OCI-LY1 (cell line): ENCODE measurements around the gene MPDU1.

Source experiments
- H2AFZ ChIP-seq: fragments of 200-600 bp; sonication (generic), shearing (Covaris generic); 2 replicates; pipeline ENCODE4 v1.6.0; 2014; ENCODE audit warnings: antibody characterized with exemption, mild to moderate bottlenecking, low read length
- H3F3A ChIP-seq: fragments of 200-600 bp; sonication (generic), shearing (Covaris generic); 2 replicates; pipeline ENCODE4 v1.6.0; 2014; ENCODE audit warnings: mild to moderate bottlenecking, antibody characterized with exemption, low read length, moderate library complexity; ENCODE audit not compliant: insufficient read depth
- H3K27ac ChIP-seq: fragments of 200-600 bp; sonication (generic); 2 replicates; pipeline ENCODE4 v1.5.1; 2014; ENCODE audit warnings: low read length, mixed run types, mild to moderate bottlenecking, low read depth; ENCODE audit not compliant: poor library complexity, severe bottlenecking
- H3K27me3 ChIP-seq: fragments of 200-600 bp; sonication (generic); 2 replicates; pipeline ENCODE4 v1.6.0; 2014; ENCODE audit warnings: antibody characterized with exemption, mild to moderate bottlenecking, low read length, moderate library complexity; ENCODE audit not compliant: insufficient read depth
- H3K36me3 ChIP-seq: fragments of 200-600 bp; sonication (generic); 2 replicates; pipeline ENCODE4 v1.6.1; 2014; ENCODE audit warnings: mild to moderate bottlenecking, antibody characterized with exemption, low read length, moderate library complexity, mixed read lengths; ENCODE audit not compliant: insufficient read depth
- H3K4me1 ChIP-seq: fragments of 200-600 bp; sonication (generic); 2 replicates; pipeline ENCODE4 v1.5.1; 2014; ENCODE audit warnings: mild to moderate bottlenecking, low read length, moderate library complexity; ENCODE audit not compliant: insufficient read depth, severe bottlenecking
- H3K4me2 ChIP-seq: fragments of 200-600 bp; sonication (generic), shearing (Covaris generic); 2 replicates; pipeline ENCODE4 v1.6.1; 2014; ENCODE audit warnings: low read length
- H3K4me3 ChIP-seq: fragments of 200-600 bp; sonication (generic); 2 replicates; pipeline ENCODE4 v1.5.1; 2014; ENCODE audit warnings: low read length, low read depth, mild to moderate bottlenecking, mixed read lengths; ENCODE audit not compliant: poor library complexity, severe bottlenecking
- H3K79me2 ChIP-seq: fragments of 200-600 bp; shearing (Covaris generic); 2 replicates; pipeline ENCODE4 v1.6.1; 2016; ENCODE audit warnings: mixed run types, low read length, mixed read lengths; ENCODE audit not compliant: insufficient read depth
- H3K9ac ChIP-seq: fragments of 200-600 bp; sonication (generic), shearing (Covaris generic); 2 replicates; pipeline ENCODE4 v1.6.1; 2014; ENCODE audit warnings: mild to moderate bottlenecking, low read length, mixed read lengths
- H3K9me2 ChIP-seq: fragments of 200-600 bp; sonication (generic), shearing (Covaris generic); 2 replicates; pipeline ENCODE4 v1.6.1; 2014; ENCODE audit warnings: low read depth, mild to moderate bottlenecking, low read length, mixed read lengths
- H3K9me3 ChIP-seq: fragments of 200-600 bp; shearing (Covaris generic); 2 replicates; pipeline ENCODE4 v1.6.1; 2014; ENCODE audit warnings: low read length, mixed read lengths
- H4K20me1 ChIP-seq: fragments of 200-600 bp; sonication (generic), shearing (Covaris generic); 2 replicates; pipeline ENCODE4 v1.6.0; 2016; ENCODE audit warnings: mild to moderate bottlenecking, low read length; ENCODE audit not compliant: insufficient read depth
- EZH2 ChIP-seq: fragments of 200-600 bp; sonication (generic), shearing (Covaris generic); IDR thresholded peaks from 2 replicates; pipeline ENCODE4 v1.8.0; 2017; ENCODE audit warnings: borderline replicate concordance, mixed run types, mild to moderate bottlenecking, antibody characterized with exemption, low read length, moderate library complexity, mixed read lengths
- TF ChIP-seq, protein P1 (sequence below): fragments of 200-600 bp; sonication (generic), shearing (Covaris generic); IDR thresholded peaks from 2 replicates; pipeline ENCODE4 v1.5.1; 2017; ENCODE audit warnings: mild to moderate bottlenecking, antibody characterized with exemption, low read length, moderate library complexity, mixed read lengths

The MPDU1 gene

DNA sequence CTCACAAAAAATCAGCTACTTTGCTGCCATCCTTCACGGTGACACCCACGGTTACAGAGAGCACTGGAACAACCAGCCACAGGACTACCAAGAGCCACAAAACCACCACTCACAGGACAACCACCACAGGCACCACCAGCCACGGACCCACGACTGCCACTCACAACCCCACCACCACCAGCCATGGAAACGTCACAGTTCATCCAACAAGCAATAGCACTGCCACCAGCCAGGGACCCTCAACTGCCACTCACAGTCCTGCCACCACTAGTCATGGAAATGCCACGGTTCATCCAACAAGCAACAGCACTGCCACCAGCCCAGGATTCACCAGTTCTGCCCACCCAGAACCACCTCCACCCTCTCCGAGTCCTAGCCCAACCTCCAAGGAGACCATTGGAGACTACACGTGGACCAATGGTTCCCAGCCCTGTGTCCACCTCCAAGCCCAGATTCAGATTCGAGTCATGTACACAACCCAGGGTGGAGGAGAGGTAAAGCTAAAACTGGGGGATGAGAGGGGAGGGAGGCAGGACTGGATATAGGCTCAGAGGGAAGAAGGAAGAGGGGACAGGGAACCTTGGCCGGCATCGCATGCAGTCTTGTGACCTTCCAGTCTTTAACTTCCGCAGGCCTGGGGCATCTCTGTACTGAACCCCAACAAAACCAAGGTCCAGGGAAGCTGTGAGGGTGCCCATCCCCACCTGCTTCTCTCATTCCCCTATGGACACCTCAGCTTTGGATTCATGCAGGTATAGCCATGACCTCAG is 3.6 kb upstream of the MPDU1 start:
- peaks cover 55% of the 10 kb centered on the region for H3K4me1 ChIP-seq

DNA sequence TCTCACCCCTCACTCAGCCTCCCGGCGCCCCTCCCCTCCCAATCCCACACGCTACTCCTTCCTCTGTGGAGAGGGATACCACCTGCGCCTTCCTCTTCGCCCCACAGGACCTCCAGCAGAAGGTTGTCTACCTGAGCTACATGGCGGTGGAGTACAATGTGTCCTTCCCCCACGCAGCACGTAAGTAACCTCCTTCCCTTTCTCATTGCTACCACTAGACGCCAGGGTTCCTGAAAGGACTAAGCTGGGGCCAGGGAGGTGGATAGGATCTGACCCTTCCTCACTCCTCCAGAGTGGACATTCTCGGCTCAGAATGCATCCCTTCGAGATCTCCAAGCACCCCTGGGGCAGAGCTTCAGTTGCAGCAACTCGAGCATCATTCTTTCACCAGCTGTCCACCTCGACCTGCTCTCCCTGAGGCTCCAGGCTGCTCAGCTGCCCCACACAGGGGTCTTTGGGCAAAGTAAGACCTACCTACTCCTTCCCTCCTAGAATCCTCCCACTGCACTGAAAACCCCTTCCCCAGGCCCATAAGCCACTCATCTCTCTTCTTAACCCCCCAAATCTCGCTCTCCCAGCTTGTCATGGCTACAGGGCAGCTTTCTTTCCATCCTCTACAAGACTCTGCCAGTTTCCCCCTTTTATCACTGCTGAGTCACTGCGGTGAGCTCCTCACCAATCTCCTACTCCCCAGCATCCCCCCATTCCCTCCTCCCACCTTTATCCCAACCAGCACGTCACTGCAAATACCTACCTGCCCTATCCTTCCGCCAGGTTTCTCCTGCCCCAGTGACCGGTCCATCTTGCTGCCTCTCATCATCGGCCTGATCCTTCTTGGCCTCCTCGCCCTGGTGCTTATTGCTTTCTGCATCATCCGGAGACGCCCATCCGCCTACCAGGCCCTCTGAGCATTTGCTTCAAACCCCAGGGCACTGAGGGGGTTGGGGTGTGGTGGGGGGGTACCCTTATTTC is 2.8 kb upstream of the MPDU1 start:
- H4K20me1 ChIP-seq, result no peaks in the 10 kb centered on the region
- no peak overlapping the region for H3K9ac ChIP-seq
- no peaks in the 10 kb centered on the region for H3K9me3 ChIP-seq
- H3K4me2 ChIP-seq, result no peak overlapping the region
- H2AFZ ChIP-seq, result no peak overlapping the region
- TF ChIP-seq, protein P1, sequence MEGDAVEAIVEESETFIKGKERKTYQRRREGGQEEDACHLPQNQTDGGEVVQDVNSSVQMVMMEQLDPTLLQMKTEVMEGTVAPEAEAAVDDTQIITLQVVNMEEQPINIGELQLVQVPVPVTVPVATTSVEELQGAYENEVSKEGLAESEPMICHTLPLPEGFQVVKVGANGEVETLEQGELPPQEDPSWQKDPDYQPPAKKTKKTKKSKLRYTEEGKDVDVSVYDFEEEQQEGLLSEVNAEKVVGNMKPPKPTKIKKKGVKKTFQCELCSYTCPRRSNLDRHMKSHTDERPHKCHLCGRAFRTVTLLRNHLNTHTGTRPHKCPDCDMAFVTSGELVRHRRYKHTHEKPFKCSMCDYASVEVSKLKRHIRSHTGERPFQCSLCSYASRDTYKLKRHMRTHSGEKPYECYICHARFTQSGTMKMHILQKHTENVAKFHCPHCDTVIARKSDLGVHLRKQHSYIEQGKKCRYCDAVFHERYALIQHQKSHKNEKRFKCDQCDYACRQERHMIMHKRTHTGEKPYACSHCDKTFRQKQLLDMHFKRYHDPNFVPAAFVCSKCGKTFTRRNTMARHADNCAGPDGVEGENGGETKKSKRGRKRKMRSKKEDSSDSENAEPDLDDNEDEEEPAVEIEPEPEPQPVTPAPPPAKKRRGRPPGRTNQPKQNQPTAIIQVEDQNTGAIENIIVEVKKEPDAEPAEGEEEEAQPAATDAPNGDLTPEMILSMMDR, result no peak
- TF ChIP-seq EZH2, result no peak
- H3K79me2 ChIP-seq, result no peaks in the 10 kb centered on the region
- no peaks in the 10 kb centered on the region for H3K27me3 ChIP-seq
- peaks cover 54% of the 10 kb centered on the region for H3K4me1 ChIP-seq
- peaks cover 33% of the 10 kb centered on the region; the same call in 1 of the 2 replicates for H3F3A ChIP-seq
- peak overlapping the region; percentile 88 for H3K27ac ChIP-seq
- H3K4me3 ChIP-seq, result no peak overlapping the region
- peaks cover 44% of the 10 kb centered on the region for H3K36me3 ChIP-seq
- H3K9me2 ChIP-seq, result no peaks in the 10 kb centered on the region

More for the DNA sequence above, 3.6 kb upstream of the MPDU1 start:
- H3K27me3 ChIP-seq, result no peaks in the 10 kb centered on the region
- H3F3A ChIP-seq, result peaks cover 42% of the 10 kb centered on the region
- H3K27ac ChIP-seq, result peak overlapping the region; percentile 88
- H3K4me3 ChIP-seq, result no peak overlapping the region
- peaks cover 5% of the 10 kb centered on the region; the same call in 1 of the 2 replicates for H3K79me2 ChIP-seq
- H4K20me1 ChIP-seq, result 0 out of 2 replicates have a peak, but pooled peaks cover 3% of the 10 kb centered on the region
- peaks cover 52% of the 10 kb centered on the region for H3K36me3 ChIP-seq
- H3K9me2 ChIP-seq, result no peaks in the 10 kb centered on the region
- H3K9ac ChIP-seq, result no peak overlapping the region
- TF ChIP-seq EZH2, result no peak
- TF ChIP-seq, protein P1, result no peak
- no peak overlapping the region for H3K4me2 ChIP-seq
- H2AFZ ChIP-seq, result no peak overlapping the region
- no peaks in the 10 kb centered on the region for H3K9me3 ChIP-seq

DNA sequence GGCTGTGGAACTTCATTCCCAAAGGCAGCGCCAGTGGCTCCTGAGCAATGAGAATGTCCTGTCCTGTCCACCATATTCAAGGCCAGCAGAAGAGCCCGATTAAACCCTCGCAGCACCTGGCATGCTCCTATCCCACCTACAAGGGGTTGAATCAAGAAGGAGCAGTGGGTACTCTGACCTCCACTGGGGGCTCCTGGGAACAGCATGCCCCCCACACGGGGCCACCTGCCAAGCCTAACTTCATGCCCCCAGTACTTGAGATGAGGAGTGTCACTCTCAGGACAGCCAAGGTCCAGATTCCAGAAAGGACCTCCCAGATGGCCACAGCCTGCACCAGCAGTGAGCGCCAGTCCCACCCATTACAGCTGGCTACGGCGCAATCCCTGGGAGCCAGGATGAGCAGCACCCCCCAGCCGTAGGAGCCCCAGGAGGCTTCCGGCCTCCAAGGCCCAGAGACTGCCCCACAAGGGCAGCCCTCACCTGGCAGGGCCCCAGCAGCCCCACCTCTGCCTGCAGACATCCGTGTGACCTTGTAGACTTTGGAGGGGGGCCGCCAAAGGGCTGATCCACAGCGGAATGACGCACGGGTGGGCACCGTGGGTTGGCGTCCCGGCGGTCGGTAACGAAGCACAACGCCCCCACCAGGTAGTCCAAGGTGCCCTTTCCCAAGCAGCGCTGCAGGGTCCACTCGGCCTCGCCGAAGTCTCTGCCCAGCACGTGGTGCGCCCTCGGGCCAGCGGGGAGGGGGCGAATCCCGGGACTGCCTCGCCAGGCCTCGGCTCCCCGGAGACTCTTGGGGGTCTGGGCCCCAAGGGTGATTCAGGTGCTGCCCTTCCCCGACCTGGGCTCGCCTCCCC is 1.0 kb upstream of the MPDU1 start:
- peaks cover 53% of the 10 kb centered on the region for H3K4me1 ChIP-seq
- no peak overlapping the region for H2AFZ ChIP-seq
- H3K27me3 ChIP-seq, result no peaks in the 10 kb centered on the region
- H3K27ac ChIP-seq, result peak overlapping the region; percentile 88
- TF ChIP-seq EZH2, result no peak
- TF ChIP-seq, protein P1, result no peak
- H3K9me2 ChIP-seq, result no peaks in the 10 kb centered on the region
- H4K20me1 ChIP-seq, result no peaks in the 10 kb centered on the region
- peak overlapping the region; percentile 73 for H3K4me2 ChIP-seq
- H3K9ac ChIP-seq, result peak overlapping the region; percentile 81
- H3K36me3 ChIP-seq, result peaks cover 33% of the 10 kb centered on the region
- H3K4me3 ChIP-seq, result peak overlapping the region; percentile 76
- H3K9me3 ChIP-seq, result no peaks in the 10 kb centered on the region
- H3F3A ChIP-seq, result peaks cover 23% of the 10 kb centered on the region; the same call in 1 of the 2 replicates
- no peaks in the 10 kb centered on the region for H3K79me2 ChIP-seq
